ENCODE data around the gene NAP1L4. TPM values are rescaled to one million over a fixed set of nuclear protein-coding genes. Genes with fewer than 3 reads are reported as not detected.

Gene NAP1L4
- total RNA-seq, 6 experiments from 2014 or later = 37.6 to 76.0 (median 56.9) TPM

DNA sequence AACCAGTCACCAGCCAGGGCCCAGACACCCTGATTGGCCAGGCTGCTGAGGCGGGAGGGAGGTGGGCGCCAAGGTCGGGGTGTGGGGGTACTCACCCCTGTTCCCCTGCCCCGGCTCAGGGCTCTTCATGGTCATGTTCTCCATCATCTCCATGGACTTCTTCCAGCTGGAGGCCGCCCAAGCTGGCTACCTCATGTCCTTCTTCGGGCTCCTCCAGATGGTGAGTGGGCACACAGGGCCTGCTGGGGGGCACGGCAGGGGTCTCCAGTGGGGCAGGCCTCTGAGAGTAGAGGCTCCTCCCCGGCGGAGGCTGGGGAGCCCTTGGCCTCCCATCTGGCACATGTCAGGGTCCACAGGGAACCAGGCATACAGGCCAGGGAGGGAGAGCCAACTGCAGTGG is 72.9 kb downstream of the NAP1L4 start:
- H3K27me3 ChIP-seq = no peaks in the 10 kb centered on the region
- no peaks in the 10 kb centered on the region for H3K9me3 ChIP-seq
- H3K4me1 ChIP-seq = no peaks in the 10 kb centered on the region
- no peak overlapping the region for H3K27ac ChIP-seq
- DNase-seq = no peak
- no peak for ATAC-seq
- no CpG with 5 or more reads among the region's 9 CpGs for WGBS (ENCODE audit: insufficient coverage, low coverage, low lambda C conversion rate, missing lambda C conversion rate)
- intact Hi-C loops (cut with DNase I) = no loop called here
- TF ChIP-seq POLR2A (IDR thresholded peaks at IDR 0.05) = no peak
- TF ChIP-seq, protein P1, sequence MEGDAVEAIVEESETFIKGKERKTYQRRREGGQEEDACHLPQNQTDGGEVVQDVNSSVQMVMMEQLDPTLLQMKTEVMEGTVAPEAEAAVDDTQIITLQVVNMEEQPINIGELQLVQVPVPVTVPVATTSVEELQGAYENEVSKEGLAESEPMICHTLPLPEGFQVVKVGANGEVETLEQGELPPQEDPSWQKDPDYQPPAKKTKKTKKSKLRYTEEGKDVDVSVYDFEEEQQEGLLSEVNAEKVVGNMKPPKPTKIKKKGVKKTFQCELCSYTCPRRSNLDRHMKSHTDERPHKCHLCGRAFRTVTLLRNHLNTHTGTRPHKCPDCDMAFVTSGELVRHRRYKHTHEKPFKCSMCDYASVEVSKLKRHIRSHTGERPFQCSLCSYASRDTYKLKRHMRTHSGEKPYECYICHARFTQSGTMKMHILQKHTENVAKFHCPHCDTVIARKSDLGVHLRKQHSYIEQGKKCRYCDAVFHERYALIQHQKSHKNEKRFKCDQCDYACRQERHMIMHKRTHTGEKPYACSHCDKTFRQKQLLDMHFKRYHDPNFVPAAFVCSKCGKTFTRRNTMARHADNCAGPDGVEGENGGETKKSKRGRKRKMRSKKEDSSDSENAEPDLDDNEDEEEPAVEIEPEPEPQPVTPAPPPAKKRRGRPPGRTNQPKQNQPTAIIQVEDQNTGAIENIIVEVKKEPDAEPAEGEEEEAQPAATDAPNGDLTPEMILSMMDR (IDR thresholded peaks at IDR 0.05) = no peak
- no peaks in the 10 kb centered on the region for H3K36me3 ChIP-seq
- no peak overlapping the region for H3K4me3 ChIP-seq

- intact Hi-C loops (cut with DNase I) = no loop called here
- H3K36me3 ChIP-seq = no peaks in the 10 kb centered on the region
- no peak for ATAC-seq
- no peak overlapping the region for H3K27ac ChIP-seq
- DNase-seq = no peak
- H3K27me3 ChIP-seq = no peaks in the 10 kb centered on the region
- no peak overlapping the region for H3K4me3 ChIP-seq
- no peaks in the 10 kb centered on the region for H3K4me1 ChIP-seq
- no peaks in the 10 kb centered on the region for H3K9me3 ChIP-seq
- 74% methylated on average over 6 of the region's 25 CpGs for WGBS (ENCODE audit: insufficient coverage, low coverage, low lambda C conversion rate, missing lambda C conversion rate)
- TF ChIP-seq, protein P1 (IDR thresholded peaks at IDR 0.05) = no peak
- TF ChIP-seq POLR2A (IDR thresholded peaks at IDR 0.05) = no peak
Measured at GRCh38 chr11:2917842-2918490, 74.2 kb downstream of the NAP1L4 start.

DNA sequence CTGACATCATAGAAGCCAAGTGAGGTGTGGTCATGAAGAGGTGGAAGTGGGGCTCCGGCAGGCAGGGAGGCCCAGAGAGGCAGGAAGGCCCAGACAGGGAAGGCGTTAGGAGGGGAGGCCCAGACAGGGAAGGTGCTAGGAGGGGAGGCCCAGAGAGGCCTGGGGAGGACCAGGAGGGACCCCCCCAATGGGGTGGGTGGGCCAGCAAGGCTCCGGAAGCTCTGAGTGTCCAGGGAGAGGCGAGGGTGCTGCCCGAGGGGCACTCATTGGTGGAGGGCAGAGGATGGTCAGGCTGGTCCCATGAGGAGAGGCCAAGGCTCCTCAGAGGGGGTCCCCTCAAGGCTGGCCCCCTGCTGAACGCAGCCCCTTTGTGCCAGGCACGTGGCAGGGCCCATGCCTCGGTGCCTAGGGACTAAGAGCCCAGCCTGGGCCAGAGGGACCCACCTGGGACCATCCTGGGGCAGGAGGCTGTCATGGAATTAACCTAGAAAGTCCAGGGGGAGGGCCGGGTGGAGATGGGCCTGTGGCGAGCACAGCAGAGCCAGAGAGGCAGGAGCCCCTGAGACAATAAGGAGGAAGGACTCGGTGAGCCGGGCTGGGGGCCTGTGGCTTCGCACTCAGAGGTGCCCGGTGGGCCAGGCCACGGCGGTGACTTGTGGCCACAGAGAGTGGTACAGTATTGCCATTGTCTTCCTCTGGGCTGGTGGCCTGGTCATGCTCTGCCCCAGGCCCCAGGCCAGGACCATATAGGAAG is 75.1 kb downstream of the NAP1L4 start:
- ATAC-seq = no peak
- H3K36me3 ChIP-seq = no peaks in the 10 kb centered on the region
- no peak overlapping the region for H3K27ac ChIP-seq
- H3K4me3 ChIP-seq = no peak overlapping the region
- TF ChIP-seq POLR2A (IDR thresholded peaks at IDR 0.05) = no peak
- TF ChIP-seq, protein P1 (IDR thresholded peaks at IDR 0.05) = no peak
- H3K4me1 ChIP-seq = no peaks in the 10 kb centered on the region
- no peaks in the 10 kb centered on the region for H3K9me3 ChIP-seq
- intact Hi-C loops (cut with DNase I) = no loop called here
- no peaks in the 10 kb centered on the region for H3K27me3 ChIP-seq
- no peak for DNase-seq
- 100% methylated on average over 2 of the region's 16 CpGs for WGBS (ENCODE audit: insufficient coverage, low coverage, low lambda C conversion rate, missing lambda C conversion rate)

- H3K27ac ChIP-seq = no peak overlapping the region
- H3K36me3 ChIP-seq = no peaks in the 10 kb centered on the region
- WGBS (ENCODE audit: insufficient coverage, low coverage, low lambda C conversion rate, missing lambda C conversion rate) = 65% methylated on average over 2 of the region's 20 CpGs
- no peak for ATAC-seq
- no peaks in the 10 kb centered on the region for H3K27me3 ChIP-seq
- DNase-seq = no peak
- no peak overlapping the region for H3K4me3 ChIP-seq
- TF ChIP-seq POLR2A (IDR thresholded peaks at IDR 0.05) = no peak
- TF ChIP-seq, protein P1 (IDR thresholded peaks at IDR 0.05) = no peak
- intact Hi-C loops (cut with DNase I) = no loop called here
- H3K4me1 ChIP-seq = no peaks in the 10 kb centered on the region
- H3K9me3 ChIP-seq = no peaks in the 10 kb centered on the region
Measured at GRCh38 chr11:2916114-2916891, 75.8 kb downstream of the NAP1L4 start.

Data from right lobe of liver (tissue), 6 donors.